Measurements from ENCODE around the gene MED16. TPM values are rescaled to one million over a fixed set of nuclear protein-coding genes. Genes with fewer than 3 reads are reported as not detected.

MED16 gene
- total RNA-seq, 1 experiment from 2014 or later: 69.1 TPM

DNA sequence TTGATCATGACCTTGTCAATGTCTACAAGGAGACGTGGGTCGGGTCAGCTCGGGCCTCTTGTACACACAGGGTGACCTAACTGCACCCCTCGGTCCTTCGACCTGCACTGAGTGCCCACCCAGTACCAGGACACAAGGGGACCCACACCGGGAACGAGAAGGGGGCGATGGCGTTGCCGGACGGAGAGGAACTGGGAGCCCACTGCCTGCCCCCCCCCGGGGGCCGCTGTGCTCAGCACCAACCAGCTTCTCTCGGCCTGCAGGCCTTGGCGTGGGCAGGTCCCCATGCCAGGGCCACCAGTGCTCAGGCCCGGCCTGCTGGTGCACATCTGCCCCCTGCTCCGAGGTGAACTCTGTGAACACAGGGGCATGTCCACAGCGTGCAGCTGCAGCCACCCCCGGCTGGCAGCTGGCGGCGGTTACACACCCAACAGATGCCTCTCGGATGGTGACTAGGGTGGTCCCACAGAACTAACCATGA is 19.4 kb downstream of the MED16 start:
- Mint-ChIP-seq H3K27ac (ENCODE audit: unreplicated experiment) (no peak overlapping the region), H3K4me3 (ENCODE audit: unreplicated experiment) (no peak overlapping the region), H3K36me3 (ENCODE audit: insufficient read depth, unreplicated experiment) (peaks cover 65% of the 10 kb centered on the region), H3K9me3 (ENCODE audit: unreplicated experiment) (no peaks in the 10 kb centered on the region), H3K4me1 (ENCODE audit: low read depth, unreplicated experiment) (no peaks in the 10 kb centered on the region), H3K27me3 (ENCODE audit: insufficient read depth, unreplicated experiment) (no peaks in the 10 kb centered on the region)
- intact Hi-C loops (cut with micrococcal nuclease; ENCODE audit: unreplicated experiment): no loop called here
- H3K36me3 ChIP-seq (ENCODE audit: control insufficient read depth, insufficient read depth, low read length): peaks cover 3% of the 10 kb centered on the region
- no peaks in the 10 kb centered on the region; the same call in 1 of the 2 replicates for H3K4me1 ChIP-seq
- H3K27me3 ChIP-seq (replicated peaks; ENCODE audit: control insufficient read depth, insufficient read depth, low read length): no peaks in the 10 kb centered on the region
- H3K4me3 ChIP-seq (ENCODE audit: low read depth, low read length): no peak overlapping the region
- no TSS peak for BruUV-seq (replicated peaks)
- CTCF ChIA-PET: interaction anchor here (0.6 kb wide), 1 partner anchor 113 kb away, joined by 3 read pairs; no protein-coding TSS in a partner anchor
- POLR2A ChIA-PET: no interaction called here
- no peaks in the 10 kb centered on the region for H3K9me3 ChIP-seq
- DNase-seq: no peak
- TF ChIP-seq CTCF (IDR thresholded peaks at IDR 0.05; ENCODE audit: insufficient read depth in 1 of 2, low read depth in 1 of 2, low read length in 1 of 2, severe bottlenecking in 1 of 2, unreplicated experiment in 1 of 2): no peak

DNA sequence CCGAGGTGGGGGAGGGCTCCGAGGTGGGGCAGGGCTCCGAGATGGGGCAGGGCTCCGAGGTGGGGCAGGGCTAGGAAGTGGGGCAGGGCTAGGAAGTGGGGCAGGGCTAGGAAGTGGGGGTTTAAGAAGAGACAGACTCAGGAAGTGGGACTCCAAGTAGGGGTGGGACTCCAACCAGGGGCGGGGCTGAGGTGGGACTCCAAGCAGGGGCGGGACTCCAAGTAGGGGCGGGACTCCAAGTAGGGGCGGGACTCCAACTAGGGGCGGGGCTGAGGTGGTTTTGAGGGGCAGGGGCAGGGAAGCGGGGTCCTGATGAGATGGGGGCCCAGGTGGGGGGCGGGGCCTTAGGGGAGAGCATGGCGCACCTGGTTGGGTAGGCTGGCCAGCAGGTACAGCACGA is 19.9 kb downstream of the MED16 start:
- DNase-seq: no peak
- ChIA-PET POLR2A (no interaction called here), CTCF (no interaction called here)
- no peak for TF ChIP-seq CTCF (IDR thresholded peaks at IDR 0.05; ENCODE audit: insufficient read depth in 1 of 2, low read depth in 1 of 2, low read length in 1 of 2, severe bottlenecking in 1 of 2, unreplicated experiment in 1 of 2)
- H3K4me3 Mint-ChIP-seq (ENCODE audit: unreplicated experiment): no peak overlapping the region
- H3K27ac Mint-ChIP-seq (ENCODE audit: unreplicated experiment): no peak overlapping the region
- Histone ChIP-seq H3K27me3 (replicated peaks; ENCODE audit: control insufficient read depth, insufficient read depth, low read length) (no peaks in the 10 kb centered on the region), H3K4me1 (no peaks in the 10 kb centered on the region; the same call in 1 of the 2 replicates), H3K9me3 (no peaks in the 10 kb centered on the region), H3K4me3 (ENCODE audit: low read depth, low read length) (no peak overlapping the region), H3K36me3 (ENCODE audit: control insufficient read depth, insufficient read depth, low read length) (peaks cover 5% of the 10 kb centered on the region)
- H3K36me3 Mint-ChIP-seq (ENCODE audit: insufficient read depth, unreplicated experiment): peaks cover 68% of the 10 kb centered on the region
- H3K4me1 Mint-ChIP-seq (ENCODE audit: low read depth, unreplicated experiment): no peaks in the 10 kb centered on the region
- no peaks in the 10 kb centered on the region for H3K27me3 Mint-ChIP-seq (ENCODE audit: insufficient read depth, unreplicated experiment)
- no TSS peak for BruUV-seq (replicated peaks)
- intact Hi-C loops (cut with micrococcal nuclease; ENCODE audit: unreplicated experiment): no loop called here
- no peaks in the 10 kb centered on the region for H3K9me3 Mint-ChIP-seq (ENCODE audit: unreplicated experiment)

DNA sequence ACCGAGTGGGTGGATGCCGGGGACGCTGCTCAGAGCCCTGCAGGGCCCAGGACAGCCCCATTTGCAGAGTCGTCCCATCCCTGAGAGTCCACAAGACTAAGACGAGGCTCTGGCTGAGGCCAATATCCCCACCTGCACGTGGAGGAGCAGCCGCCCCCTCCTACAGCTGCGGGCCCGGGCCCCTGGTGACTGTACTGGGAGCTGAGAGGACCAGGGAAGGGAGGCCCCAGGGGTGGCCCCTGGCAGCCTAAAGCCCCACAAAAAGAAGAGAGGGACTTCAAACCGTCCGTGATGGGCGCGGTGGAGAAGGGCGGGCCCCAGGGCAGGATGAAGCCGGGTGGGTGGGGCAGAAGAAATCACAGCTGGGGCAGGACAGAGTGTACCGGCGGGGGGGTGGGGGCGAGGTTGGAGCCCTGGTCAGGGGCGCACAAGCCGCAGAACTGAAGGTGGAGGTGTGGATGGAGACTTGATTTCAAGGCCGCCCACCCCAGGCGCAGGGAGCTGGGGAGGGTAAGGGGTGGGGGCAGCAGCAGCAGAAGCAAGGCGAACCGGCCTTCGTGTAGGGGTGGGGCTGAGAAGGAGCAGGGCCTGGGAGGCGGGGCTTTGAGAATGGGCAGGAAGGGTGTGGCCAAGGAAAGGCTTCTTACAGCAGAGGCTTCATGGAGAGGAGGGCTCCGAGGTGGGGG is 20.6 kb downstream of the MED16 start:
- peak; percentile 38 to 68 for DNase-seq
- H3K27me3 Mint-ChIP-seq (ENCODE audit: insufficient read depth, unreplicated experiment): no peaks in the 10 kb centered on the region
- H3K36me3 ChIP-seq (ENCODE audit: control insufficient read depth, insufficient read depth, low read length): peaks cover 8% of the 10 kb centered on the region
- no TSS peak for BruUV-seq (replicated peaks)
- no peak for TF ChIP-seq CTCF (IDR thresholded peaks at IDR 0.05; ENCODE audit: insufficient read depth in 1 of 2, low read depth in 1 of 2, low read length in 1 of 2, severe bottlenecking in 1 of 2, unreplicated experiment in 1 of 2)
- no peak overlapping the region for H3K4me3 Mint-ChIP-seq (ENCODE audit: unreplicated experiment)
- H3K4me1 Mint-ChIP-seq (ENCODE audit: low read depth, unreplicated experiment): no peaks in the 10 kb centered on the region
- CTCF ChIA-PET: no interaction called here
- no peaks in the 10 kb centered on the region for H3K27me3 ChIP-seq (replicated peaks; ENCODE audit: control insufficient read depth, insufficient read depth, low read length)
- intact Hi-C loops (cut with micrococcal nuclease; ENCODE audit: unreplicated experiment): no loop called here
- POLR2A ChIA-PET: no interaction called here
- H3K9me3 Mint-ChIP-seq (ENCODE audit: unreplicated experiment): no peaks in the 10 kb centered on the region
- H3K4me1 ChIP-seq: no peaks in the 10 kb centered on the region; the same call in 1 of the 2 replicates
- peaks cover 75% of the 10 kb centered on the region for H3K36me3 Mint-ChIP-seq (ENCODE audit: insufficient read depth, unreplicated experiment)
- no peak overlapping the region for H3K4me3 ChIP-seq (ENCODE audit: low read depth, low read length)
- no peak overlapping the region for H3K27ac Mint-ChIP-seq (ENCODE audit: unreplicated experiment)
- no peaks in the 10 kb centered on the region for H3K9me3 ChIP-seq
